Neural cell (in vitro differentiated cells): ENCODE data around the gene KRT5. TPM values are rescaled to one million over a fixed set of nuclear protein-coding genes. Genes with fewer than 3 reads are reported as not detected.

Experiments used
- H2AFZ ChIP-seq: fragments of 200-600, 300-800 bp; sonication (generic), shearing (Covaris generic); 2 replicates; pipeline ENCODE4 v1.6.0; 2014; ENCODE audit warnings: low read depth, mild to moderate bottlenecking, antibody characterized with exemption, low read length, moderate library complexity
- H3F3A ChIP-seq: fragments of 200-600 bp; shearing (Covaris generic); 2 replicates; pipeline ENCODE4 v1.6.1; 2016; ENCODE audit warnings: mild to moderate bottlenecking, moderate library complexity, mixed read lengths, antibody characterized with exemption, low read length; ENCODE audit not compliant: insufficient read depth, poor library complexity, severe bottlenecking
- H3K27ac ChIP-seq: fragments of 200-600, 300-800 bp; sonication (generic), shearing (Covaris generic); 2 replicates; pipeline ENCODE4 v1.5.1; 2014; ENCODE audit warnings: mild to moderate bottlenecking, low read length, moderate library complexity
- H3K27me3 ChIP-seq: fragments of 300-800, 200-600 bp; sonication (generic), shearing (Covaris generic); 2 replicates; pipeline ENCODE4 v1.6.0; 2014; ENCODE audit warnings: mild to moderate bottlenecking, low read depth, low read length, moderate library complexity; ENCODE audit not compliant: insufficient read depth
- H3K36me3 ChIP-seq: fragments of 300-800, 200-600 bp; sonication (generic), shearing (Covaris generic); 2 replicates; pipeline ENCODE4 v1.5.1; 2014; ENCODE audit warnings: mild to moderate bottlenecking, antibody characterized with exemption, low read length, moderate library complexity; ENCODE audit not compliant: insufficient read depth
- H3K4me2 ChIP-seq: fragments of 300-800, 200-600 bp; sonication (generic), shearing (Covaris generic); 2 replicates; pipeline ENCODE4 v1.6.0; 2014; ENCODE audit warnings: mild to moderate bottlenecking, low read length
- H3K4me3 ChIP-seq: fragments of 300-800, 200-600 bp; sonication (generic), shearing (Covaris generic); 2 replicates; pipeline ENCODE4 v1.5.1; 2014; ENCODE audit warnings: mild to moderate bottlenecking, low read length, moderate library complexity
- H3K79me2 ChIP-seq: fragments of 200-600 bp; shearing (Covaris generic); replicated peaks from 2 replicates; pipeline ENCODE4 v1.6.0; 2014; ENCODE audit warnings: mild to moderate bottlenecking, low read length, moderate library complexity; ENCODE audit not compliant: insufficient read depth
- H3K9ac ChIP-seq: fragments of 300-800, 200-600 bp; sonication (generic), shearing (Covaris generic); 2 replicates; pipeline ENCODE4 v1.6.1; 2016; ENCODE audit warnings: mild to moderate bottlenecking, low read length, mixed read lengths
- H3K9me2 ChIP-seq: fragments of 200-600 bp; shearing (Covaris generic); 2 replicates; pipeline ENCODE4 v1.6.1; 2016; ENCODE audit warnings: mild to moderate bottlenecking, low read length, mixed read lengths; ENCODE audit not compliant: insufficient read depth
- H3K9me3 ChIP-seq: fragments of 200-600, 300-800 bp; sonication (generic), shearing (Covaris generic); 2 replicates; pipeline ENCODE4 v1.6.1; 2016; ENCODE audit warnings: mild to moderate bottlenecking, mixed run types, low read length, moderate library complexity, mixed read lengths
- H4K20me1 ChIP-seq: fragments of 200-600 bp; shearing (Covaris generic); 2 replicates; pipeline ENCODE4 v1.6.1; 2016; ENCODE audit warnings: mild to moderate bottlenecking, mixed run types; ENCODE audit not compliant: insufficient read depth
- CTCF ChIP-seq: fragments of 450-650 bp; IDR thresholded peaks from 2 replicates; pipeline ENCODE4 v1.5.1; 2014; ENCODE audit warnings: antibody characterized with exemption, mild to moderate bottlenecking, moderate library complexity; ENCODE audit not compliant: poor library complexity, severe bottlenecking
- EP300 ChIP-seq: fragments of 450-650 bp; conservative IDR thresholded peaks from 2 replicates; pipeline ENCODE4 v1.6.1; 2014; ENCODE audit warnings: antibody characterized with exemption, mild to moderate bottlenecking, moderate library complexity; ENCODE audit not compliant: poor library complexity, severe bottlenecking
- EZH2 ChIP-seq: fragments of 200-600, 300-800 bp; shearing (Covaris generic), sonication (generic); IDR thresholded peaks from 2 replicates; pipeline ENCODE4 v1.6.1; 2014; ENCODE audit warnings: antibody characterized with exemption, low read length, borderline replicate concordance, mild to moderate bottlenecking; ENCODE audit not compliant: insufficient read depth, poor library complexity, severe bottlenecking
- MXI1 ChIP-seq: fragments of 450-650 bp; conservative IDR thresholded peaks from 2 replicates; pipeline ENCODE4 v1.6.1; 2014; ENCODE audit warnings: antibody characterized with exemption, mild to moderate bottlenecking; ENCODE audit not compliant: poor library complexity, severe bottlenecking
- POLR2AphosphoS5 ChIP-seq: IDR thresholded peaks from 2 replicates; pipeline ENCODE4 v1.6.1; 2012
- RAD21 ChIP-seq: fragments of 450-650 bp; conservative IDR thresholded peaks from 2 replicates; pipeline ENCODE4 v1.6.1; 2014; ENCODE audit warnings: antibody characterized with exemption, mild to moderate bottlenecking, moderate library complexity
- REST ChIP-seq: IDR thresholded peaks from 2 replicates; pipeline ENCODE4 v1.6.1; 2012; ENCODE audit warnings: borderline replicate concordance
- SMC3 ChIP-seq: fragments of 450-650 bp; conservative IDR thresholded peaks from 2 replicates; pipeline ENCODE4 v1.6.1; 2014; ENCODE audit warnings: antibody characterized with exemption, mild to moderate bottlenecking, moderate library complexity; ENCODE audit not compliant: poor library complexity
- TAF1 ChIP-seq: IDR thresholded peaks from 2 replicates; pipeline ENCODE4 v1.6.1; 2012; ENCODE audit warnings: low read depth
- polyA plus RNA-seq: library from polyadenylated mRNA; depleted of rRNA; stranded (reverse); fragments of >200 nt; gene quantifications from 2 replicates; pipeline ENCODE4 v1.2.3, GENCODE V29; 2014

The KRT5 gene
- polyA plus RNA-seq, 1 donor from 2014 or later, result not detected

- Histone ChIP-seq H3K9ac (no peak overlapping the region), H4K20me1 (no peaks in the 10 kb centered on the region), H2AFZ (no peak overlapping the region), H3K4me2 (no peak overlapping the region), H3K27ac (no peak overlapping the region), H3F3A (no peaks in the 10 kb centered on the region), H3K79me2 (no peaks in the 10 kb centered on the region), H3K9me3 (no peaks in the 10 kb centered on the region), H3K9me2 (no peaks in the 10 kb centered on the region), H3K27me3 (no peaks in the 10 kb centered on the region), H3K36me3 (no peaks in the 10 kb centered on the region), H3K4me3 (no peak overlapping the region)
- TF ChIP-seq TAF1, result no peak
- TF ChIP-seq CTCF, result no peak
- TF ChIP-seq EZH2, result no peak
- TF ChIP-seq MXI1, result no peak
- no peak for TF ChIP-seq POLR2AphosphoS5
- TF ChIP-seq REST, result no peak
- no peak for TF ChIP-seq SMC3
- no peak for TF ChIP-seq RAD21
- TF ChIP-seq EP300, result no peak
These were observed 19.1 kb upstream of the KRT5 start for GRCh38 chr12:52539083-52539820.

- no peaks in the 10 kb centered on the region for H3K9me3 ChIP-seq
- H3K36me3 ChIP-seq, result no peaks in the 10 kb centered on the region
- TF ChIP-seq RAD21, result no peak
- TF ChIP-seq MXI1, result no peak
- no peak for TF ChIP-seq EZH2
- no peak for TF ChIP-seq POLR2AphosphoS5
- no peak for TF ChIP-seq EP300
- no peak for TF ChIP-seq CTCF
- no peak for TF ChIP-seq SMC3
- no peak for TF ChIP-seq REST
- TF ChIP-seq TAF1, result no peak
- H3K27me3 ChIP-seq, result no peaks in the 10 kb centered on the region
- no peaks in the 10 kb centered on the region for H4K20me1 ChIP-seq
- no peaks in the 10 kb centered on the region for H3F3A ChIP-seq
- no peaks in the 10 kb centered on the region for H3K9me2 ChIP-seq
- H3K9ac ChIP-seq, result no peak overlapping the region
- H3K4me3 ChIP-seq, result no peak overlapping the region
- no peak overlapping the region for H2AFZ ChIP-seq
- H3K4me2 ChIP-seq, result no peak overlapping the region
- no peaks in the 10 kb centered on the region for H3K79me2 ChIP-seq
- H3K27ac ChIP-seq, result no peak overlapping the region
These were observed 16.9 kb upstream of the KRT5 start for GRCh38 chr12:52537101-52537500.
